OCI-LY7 (cell line): ENCODE measurements around the gene PHF20. TPM values are rescaled to one million over a fixed set of nuclear protein-coding genes. Genes with fewer than 3 reads are reported as not detected.
"Not testable (repeated sequence)": the region's sequence is repeated elsewhere in the genome, so short reads cannot be mapped to it uniquely, and the experiment has no call there.

ENCODE experiments used
- BruUV-seq: library from RNA; stranded (reverse); fragments of 400-500 nt; replicated peaks from 2 replicates; lab custom pipeline; 2021; lab: Mats Ljungman, UMichigan
- CTCF ChIA-PET: fragments of 300-600 bp; sonication (Branson Sonifier 250); formaldehyde crosslinking; loops from one replicate; lab custom pipeline; 2022; ENCODE audit warnings: antibody characterized with exemption; ENCODE audit not compliant: unreplicated experiment; lab: Charles Lee
- POLR2A ChIA-PET: fragments of 300-600 bp; sonication (Branson Sonifier 250); formaldehyde crosslinking; loops from one replicate; lab custom pipeline; 2022; ENCODE audit warnings: antibody characterized with exemption; lab: Charles Lee
- DNase-seq: peaks from one replicate; pipeline ENCODE4 v3.0.0-alpha.2; 2015; ENCODE audit warnings: low spot score
- H2AFZ ChIP-seq: fragments of 200-600 bp; sonication (generic), shearing (Covaris generic); 2 replicates; pipeline ENCODE4 v1.6.1; 2014; ENCODE audit warnings: mild to moderate bottlenecking, antibody characterized with exemption, low read length, moderate library complexity
- H3K27ac ChIP-seq: fragments of 200-600 bp; sonication (generic); 2 replicates; pipeline ENCODE4 v1.5.1; 2014; ENCODE audit warnings: mixed run types, low read depth, mild to moderate bottlenecking, moderate library complexity, low read length, inconsistent platforms; ENCODE audit not compliant: poor library complexity, severe bottlenecking
- H3K36me3 ChIP-seq: fragments of 200-600 bp; sonication (generic); 2 replicates; pipeline ENCODE4 v1.6.1; 2014; ENCODE audit warnings: mild to moderate bottlenecking, antibody characterized with exemption, low read length, moderate library complexity, mixed read lengths; ENCODE audit not compliant: insufficient read depth
- H3K4me1 ChIP-seq: fragments of 200-600 bp; sonication (generic); 2 replicates; pipeline ENCODE4 v1.5.1; 2014; ENCODE audit warnings: mild to moderate bottlenecking, low read length; ENCODE audit not compliant: insufficient read depth, poor library complexity, severe bottlenecking
- H3K4me2 ChIP-seq: fragments of 200-600 bp; sonication (generic); 2 replicates; pipeline ENCODE4 v1.6.1; 2014; ENCODE audit warnings: mild to moderate bottlenecking, low read length
- H3K4me3 ChIP-seq: fragments of 200-600 bp; sonication (generic); 2 replicates; pipeline ENCODE4 v1.5.1; 2014; ENCODE audit warnings: mild to moderate bottlenecking, low read depth, low read length; ENCODE audit not compliant: poor library complexity, severe bottlenecking
- H3K79me2 ChIP-seq: fragments of 200-600 bp; sonication (generic); 2 replicates; pipeline ENCODE4 v1.6.1; 2016; ENCODE audit warnings: low read depth, mild to moderate bottlenecking, low read length, moderate library complexity, mixed read lengths; ENCODE audit not compliant: insufficient read depth
- H3K9me2 ChIP-seq: fragments of 200-600 bp; sonication (generic); 2 replicates; pipeline ENCODE4 v1.6.1; 2016; ENCODE audit warnings: mild to moderate bottlenecking, low read length, mixed read lengths; ENCODE audit not compliant: insufficient read depth
- H3K9me3 ChIP-seq: fragments of 200-600 bp; sonication (generic); 2 replicates; pipeline ENCODE4 v1.6.1; 2014; ENCODE audit warnings: mild to moderate bottlenecking, mixed run types, low read length, mixed read lengths
- H4K20me1 ChIP-seq: fragments of 200-600 bp; sonication (generic); 2 replicates; pipeline ENCODE4 v1.6.1; 2014; ENCODE audit warnings: mild to moderate bottlenecking, antibody characterized with exemption, low read length, moderate library complexity, mixed read lengths; ENCODE audit not compliant: insufficient read depth
- CTCF ChIP-seq: fragments of 200-600 bp; sonication (generic); conservative IDR thresholded peaks from 2 replicates; pipeline ENCODE4 v1.5.1; 2014; ENCODE audit warnings: mild to moderate bottlenecking, antibody characterized with exemption, low read length, moderate library complexity, mixed read lengths
- EZH2phosphoT487 ChIP-seq: fragments of 200-600 bp; sonication (generic); IDR thresholded peaks from 2 replicates; pipeline ENCODE4 v1.6.1; 2018; ENCODE audit warnings: low read depth, borderline replicate concordance, mild to moderate bottlenecking, mixed run types, antibody characterized with exemption, low read length, moderate library complexity, mixed read lengths
- intact Hi-C: fragments of 100-400 bp; cut with micrococcal nuclease; formaldehyde crosslinking; loops from one replicate; pipeline ENCODE4 v1.10.0; 2022; ENCODE audit not compliant: unreplicated experiment
- total RNA-seq, 2 experiments: library from RNA; depleted of rRNA in 1 of 2; stranded (reverse); fragments of >200 nt in 1 of 2; shearing (Covaris generic) in 1 of 2; gene quantifications; 2 replicates each; pipeline ENCODE4 v1.2.3, GENCODE V29; 2014 to 2022

PHF20 gene
- total RNA-seq, 2 experiments from 2014 or later: 37.9 to 47.8 TPM

- H3K36me3 ChIP-seq: peaks cover 45% of the 10 kb centered on the region
- H3K9me3 ChIP-seq: no peaks in the 10 kb centered on the region
- ChIA-PET POLR2A (no interaction called here), CTCF (no interaction called here)
- H3K4me2 ChIP-seq: no peak overlapping the region
- H3K4me3 ChIP-seq: no peak overlapping the region
- no peak for DNase-seq
- H3K27ac ChIP-seq: no peak overlapping the region
- no peak for TF ChIP-seq CTCF
- TF ChIP-seq EZH2phosphoT487: no peak
- intact Hi-C loops: loop anchor here (5.0 kb wide), 1 partner anchor 208 kb away; the partner anchor contains the start of gene RBM39
- peaks cover 17% of the 10 kb centered on the region for H3K4me1 ChIP-seq
- H3K79me2 ChIP-seq: peaks cover 27% of the 10 kb centered on the region
- no TSS peak for BruUV-seq
- H4K20me1 ChIP-seq: peaks cover 9% of the 10 kb centered on the region; the same call in 1 of the 2 replicates
- no peak overlapping the region for H2AFZ ChIP-seq
- H3K9me2 ChIP-seq: no peaks in the 10 kb centered on the region
Measured at GRCh38 chr20:35950093-35950492, 178.3 kb downstream of the PHF20 start.

GRCh38 chr20:35952080-35952479 lies 180.3 kb downstream of the PHF20 start:
- H3K4me2 ChIP-seq: peak overlapping the region; percentile 93
- H3K27ac ChIP-seq: peak overlapping the region; percentile 97
- BruUV-seq, H4K20me1 ChIP-seq, H2AFZ ChIP-seq, H3K9me3 ChIP-seq, CTCF ChIA-PET, H3K9me2 ChIP-seq, DNase-seq: not testable (repeated sequence)
- H3K79me2 ChIP-seq: peaks cover 35% of the 10 kb centered on the region
- intact Hi-C loops: loop anchor here (5.0 kb wide), 1 partner anchor 210 kb away; the partner anchor contains the start of gene RBM39
- H3K4me3 ChIP-seq: peak overlapping the region; percentile 84
- POLR2A ChIA-PET: interaction anchor here (0.6 to 1.0 kb wide), 3 partner anchors 25 to 894 kb away, joined by 3 read pairs; no protein-coding TSS in a partner anchor
- H3K36me3 ChIP-seq: peaks cover 39% of the 10 kb centered on the region
- H3K4me1 ChIP-seq: peaks cover 23% of the 10 kb centered on the region

- DNase-seq: peak; percentile 37
- H3K4me2 ChIP-seq: peak overlapping the region; percentile 93
Measured at GRCh38 chr20:35952480-35953386, 180.9 kb downstream of the PHF20 start.

More at GRCh38 chr20:35952480-35953386, 180.9 kb downstream of the PHF20 start:
- peak overlapping the region; percentile 84 for H3K4me3 ChIP-seq
- TSS peak; percentile 83 for BruUV-seq
- H3K4me1 ChIP-seq: peaks cover 23% of the 10 kb centered on the region
- H3K27ac ChIP-seq: peak overlapping the region; percentile 97
- H2AFZ ChIP-seq: no peak overlapping the region; the same call in 1 of the 2 replicates
- ChIA-PET POLR2A (interaction anchor here (0.6 to 2.6 kb wide), 7 partner anchors 22 to 894 kb away, joined by 3 to 22 read pairs (median 4); partner anchors contain the start of gene RBM39), CTCF (interaction anchor here (0.5 kb wide), 1 partner anchor 668 kb away, joined by 3 read pairs; the partner anchor contains the start of gene EIF6)
- H3K36me3 ChIP-seq: peaks cover 34% of the 10 kb centered on the region
- intact Hi-C loops: loop anchor here (5.0 kb wide), 1 partner anchor 210 kb away; the partner anchor contains the start of gene RBM39
- TF ChIP-seq CTCF: no peak
- no peak for TF ChIP-seq EZH2phosphoT487
- H4K20me1 ChIP-seq: peaks cover 9% of the 10 kb centered on the region; the same call in 1 of the 2 replicates
- H3K9me2 ChIP-seq: no peaks in the 10 kb centered on the region
- no peaks in the 10 kb centered on the region for H3K9me3 ChIP-seq
- H3K79me2 ChIP-seq: peaks cover 35% of the 10 kb centered on the region
